SK-N-SH (cell line): Measurements from ENCODE around the gene PPP1R1A. TPM values are rescaled to one million over a fixed set of nuclear protein-coding genes. Genes with fewer than 3 reads are reported as not detected.

ENCODE experiments used
- CTCF ChIA-PET: fragments of 300-600, 350-600 bp; formaldehyde crosslinking; extraction: SDS; loops from one replicate; lab custom pipeline; 2021; lab: Yijun Ruan, JAX
- POLR2A ChIA-PET: fragments of 350-600 bp; sonication (Branson Sonifier 250); formaldehyde crosslinking; extraction: SDS; loops from one replicate; lab custom pipeline; 2020; ENCODE audit warnings: antibody characterized with exemption, inconsistent platforms; lab: Yijun Ruan, JAX
- DNase-seq: peaks from one replicate; pipeline ENCODE4 v3.0.0; 2012
- H2AFZ ChIP-seq: fragments of 200-600 bp; sonication (generic); 2 replicates; pipeline ENCODE4 v1.8.1; 2016; ENCODE audit warnings: antibody characterized with exemption, mild to moderate bottlenecking, low read depth
- H3F3A ChIP-seq: fragments of 200-600 bp; sonication (generic); replicated peaks from 2 replicates; pipeline ENCODE3; 2016; ENCODE audit warnings: antibody characterized with exemption, mild to moderate bottlenecking; ENCODE audit not compliant: insufficient read depth
- H3K27ac ChIP-seq, 2 experiments: fragments of 200-500 bp in 1 of 2; fragments of 200-600 bp in 1 of 2; sonication (Bioruptor generic) in 1 of 2; sonication (generic), shearing (Covaris generic) in 1 of 2; 2 replicates each; pipeline versions ENCODE4 v1.5.1 to v1.6.1; 2014 to 2016; ENCODE audit warnings: low read depth in 2 of 2, inconsistent platforms in 1 of 2, low read length in 1 of 2, mild to moderate bottlenecking in 1 of 2, mixed read lengths in 1 of 2
- H3K27me3 ChIP-seq: fragments of 200-600 bp; sonication (generic), shearing (Covaris generic); 2 replicates; pipeline ENCODE4 v1.6.1; 2016; ENCODE audit warnings: mixed run types; ENCODE audit not compliant: insufficient read depth
- H3K36me3 ChIP-seq, 2 experiments: fragments of 200-500 bp in 1 of 2; fragments of 200-600 bp in 1 of 2; sonication (Bioruptor generic) in 1 of 2; sonication (generic) in 1 of 2; replicated peaks in 1 of 2; 2 replicates each; pipeline versions ENCODE3 to v1.5.1; 2014 to 2016; ENCODE audit warnings: low read length in 1 of 2, mild to moderate bottlenecking in 1 of 2; ENCODE audit not compliant: insufficient read depth in 2 of 2, control insufficient read depth in 1 of 2
- H3K4me1 ChIP-seq, 2 experiments: fragments of 200-500 bp in 1 of 2; fragments of 200-600 bp in 1 of 2; sonication (Bioruptor generic) in 1 of 2; sonication (generic), shearing (Covaris generic) in 1 of 2; 2 replicates each; pipeline versions ENCODE4 v1.5.1 to v1.6.1; 2014 to 2016; ENCODE audit warnings: low read depth in 1 of 2, low read length in 1 of 2, mixed run types in 1 of 2; ENCODE audit not compliant: insufficient read depth in 2 of 2, control insufficient read depth in 1 of 2
- H3K4me2 ChIP-seq: fragments of 200-600 bp; sonication (generic), shearing (Covaris generic); 2 replicates; pipeline ENCODE4 v1.6.1; 2017; ENCODE audit warnings: mixed run types
- H3K4me3 ChIP-seq, 2 experiments: fragments of 200-500 bp in 1 of 2; fragments of 200-600 bp in 1 of 2; sonication (Bioruptor generic) in 1 of 2; sonication (generic), shearing (Covaris generic) in 1 of 2; 2 replicates each; pipeline versions ENCODE4 v1.5.1 to v1.8.1; 2014 to 2016; ENCODE audit warnings: low read depth in 2 of 2, inconsistent platforms in 1 of 2, low read length in 1 of 2, mild to moderate bottlenecking in 1 of 2, mixed read lengths in 1 of 2, moderate library complexity in 1 of 2
- H3K79me2 ChIP-seq: fragments of 200-600 bp; sonication (generic); 2 replicates; pipeline ENCODE4 v1.8.1; 2017; ENCODE audit warnings: mild to moderate bottlenecking; ENCODE audit not compliant: insufficient read depth
- H3K9ac ChIP-seq: fragments of 200-600 bp; sonication (generic); 2 replicates; pipeline ENCODE4 v1.6.1; 2017; ENCODE audit warnings: mixed run types
- H3K9me2 ChIP-seq: fragments of 200-600 bp; sonication (generic); 2 replicates; pipeline ENCODE4 v1.6.1; 2017; ENCODE audit warnings: mixed run types
- H3K9me3 ChIP-seq: fragments of 200-600 bp; sonication (generic); 2 replicates; pipeline ENCODE4 v1.6.1; 2017; ENCODE audit warnings: mixed run types, mild to moderate bottlenecking, moderate library complexity
- H4K20me1 ChIP-seq: fragments of 200-600 bp; sonication (generic); 2 replicates; pipeline ENCODE4 v1.6.1; 2017; ENCODE audit warnings: mild to moderate bottlenecking, mixed run types; ENCODE audit not compliant: insufficient read depth
- ELF1 ChIP-seq: IDR thresholded peaks from 2 replicates; pipeline ENCODE4 v1.4.0; 2012
- GABPA ChIP-seq: IDR thresholded peaks from 2 replicates; pipeline ENCODE4 v1.4.0; 2012; ENCODE audit warnings: low read depth, mild to moderate bottlenecking
- MXI1 ChIP-seq: IDR thresholded peaks from 2 replicates; pipeline ENCODE4 v1.6.1; 2012; ENCODE audit warnings: mild to moderate bottlenecking, low read depth, low read length, improper control_type of control experiment
- PBX3 ChIP-seq: IDR thresholded peaks from 2 replicates; pipeline ENCODE4; 2012
- POLR2AphosphoS5 ChIP-seq: IDR thresholded peaks from 2 replicates; pipeline ENCODE4 v1.6.1; 2012; ENCODE audit warnings: low read depth, low read length
- RAD21 ChIP-seq: IDR thresholded peaks from 2 replicates; pipeline ENCODE4 v1.6.1; 2012; ENCODE audit warnings: mild to moderate bottlenecking, low read length
- REST ChIP-seq: IDR thresholded peaks from 2 replicates; pipeline ENCODE4 v1.6.1; 2012; ENCODE audit warnings: mild to moderate bottlenecking, low read depth, low read length, moderate library complexity
- RFX5 ChIP-seq: IDR thresholded peaks from 2 replicates; pipeline ENCODE4 v1.6.1; 2012; ENCODE audit warnings: mild to moderate bottlenecking, improper control_type of control experiment, low read length
- SIN3A ChIP-seq: IDR thresholded peaks from 2 replicates; pipeline ENCODE4 v1.6.1; 2012; ENCODE audit warnings: low read depth, mild to moderate bottlenecking, low read length, moderate library complexity, borderline replicate concordance
- SMC3 ChIP-seq: IDR thresholded peaks from 2 replicates; pipeline ENCODE4 v1.6.1; 2012; ENCODE audit warnings: low read depth, low read length, improper control_type of control experiment
- TAF1 ChIP-seq: IDR thresholded peaks from 2 replicates; pipeline ENCODE4 v1.6.1; 2012; ENCODE audit warnings: low read depth, mild to moderate bottlenecking, low read length, moderate library complexity, borderline replicate concordance
- TCF12 ChIP-seq: IDR thresholded peaks from 2 replicates; pipeline ENCODE4 v1.4.0; 2012
- TEAD4 ChIP-seq: IDR thresholded peaks from 2 replicates; pipeline ENCODE4 v1.4.0; 2012; ENCODE audit warnings: mild to moderate bottlenecking, borderline replicate concordance; ENCODE audit not compliant: insufficient read depth
- WGBS: methylation state at CpG from one replicate; pipeline ENCODE4 v1.1.6; 2017; ENCODE audit warnings: low lambda C conversion rate; 5-methylcytosine and 5-hydroxymethylcytosine counted together
- polyA plus RNA-seq, 3 experiments: library from polyadenylated mRNA; depleted of rRNA; stranded (reverse); fragments of >200 nt; gene quantifications; 2 replicates each; pipeline ENCODE4 v1.2.3, GENCODE V29; 2012

PPP1R1A gene
- polyA plus RNA-seq, 1 of the 3 experiments (the other 2 are of a cell fraction) = not detected

- Histone ChIP-seq H3K79me2 (no peaks in the 10 kb centered on the region), H4K20me1 (no peaks in the 10 kb centered on the region), H3K4me2 (no peak overlapping the region), H3K36me3 (no peaks in the 10 kb centered on the region), H3K27ac (no peak overlapping the region)
- POLR2A ChIA-PET = no interaction called here
- no peak for DNase-seq
- 2% methylated on average over 6 of the region's 6 CpGs for WGBS
- TF ChIP-seq MXI1 = no peak
- TF ChIP-seq SIN3A = no peak
- TF ChIP-seq PBX3 = no peak
- TF ChIP-seq GABPA = no peak
- TF ChIP-seq RAD21 = no peak
- TF ChIP-seq RFX5 = no peak
- TF ChIP-seq TCF12 = no peak
- no peak for TF ChIP-seq REST
- no peak for TF ChIP-seq ELF1
- TF ChIP-seq TAF1 = no peak
- TF ChIP-seq, all 33 proteins: peak for 0
- no peak overlapping the region for H3K9ac ChIP-seq
- H3K4me3 ChIP-seq = no peak overlapping the region
- no peaks in the 10 kb centered on the region for H3K9me3 ChIP-seq
- CTCF ChIA-PET = interaction anchor here (1.0 to 4.1 kb wide), 3 partner anchors 8 to 26 kb away, joined by 3 to 15 read pairs (median 14); no protein-coding TSS in a partner anchor
- no peaks in the 10 kb centered on the region for H3F3A ChIP-seq
- H3K4me1 ChIP-seq = no peaks in the 10 kb centered on the region; a peak in 1 of 4 replicates
- no peaks in the 10 kb centered on the region for H3K9me2 ChIP-seq
- peaks cover 17% of the 10 kb centered on the region; the same call in 1 of the 2 replicates for H3K27me3 ChIP-seq
- no peak overlapping the region for H2AFZ ChIP-seq
Observed at GRCh38 chr12:54605138-54605970, 16.9 kb upstream of the PPP1R1A start.

- ChIA-PET POLR2A (no interaction called here), CTCF (interaction anchor here (1.1 to 4.1 kb wide), 5 partner anchors 8 to 25 kb away, joined by 3 to 15 read pairs (median 4); no protein-coding TSS in a partner anchor)
- peaks cover 11% of the 10 kb centered on the region; the same call in 1 of the 2 replicates for H3K27me3 ChIP-seq
- TF ChIP-seq TEAD4 = no peak
- TF ChIP-seq POLR2AphosphoS5 = no peak
- no peak for TF ChIP-seq SMC3
- no peak for TF ChIP-seq TCF12
- H3K79me2 ChIP-seq = no peaks in the 10 kb centered on the region
- H3K27ac ChIP-seq = no peak overlapping the region
- no peaks in the 10 kb centered on the region for H3K36me3 ChIP-seq
- no peak overlapping the region for H3K4me2 ChIP-seq
- 11% methylated on average over 4 of the region's 4 CpGs for WGBS
- H3K9me2 ChIP-seq = no peaks in the 10 kb centered on the region
- no peak overlapping the region for H2AFZ ChIP-seq
- no peak overlapping the region for H3K4me3 ChIP-seq
- H3K9ac ChIP-seq = no peak overlapping the region
- no peaks in the 10 kb centered on the region for H4K20me1 ChIP-seq
- no peak for DNase-seq
- H3K9me3 ChIP-seq = no peaks in the 10 kb centered on the region
- H3K4me1 ChIP-seq = no peaks in the 10 kb centered on the region; a peak in 1 of 4 replicates
- H3F3A ChIP-seq = no peaks in the 10 kb centered on the region
Observed at GRCh38 chr12:54604436-54604835, 16.0 kb upstream of the PPP1R1A start.
